GM19455 (cell line): ENCODE measurements around the gene RABGGTA.
"Not testable (repeated sequence)": the region's sequence is repeated elsewhere in the genome, so short reads cannot be mapped to it uniquely, and the experiment has no call there.

Source experiments
- ATAC-seq: cut with Tn5 transposase; IDR thresholded peaks from one replicate; pipeline ENCODE4 v1.9.1; 2021; ENCODE audit not compliant: unreplicated experiment

Gene RABGGTA

GRCh38 chr14:24243336-24243836 lies 28.0 kb downstream of the RABGGTA start:
- ATAC-seq, result peak; percentile 1

GRCh38 chr14:24241829-24242443 lies 29.5 kb downstream of the RABGGTA start:
- peak; percentile 77 for ATAC-seq

GRCh38 chr14:24240110-24240918 lies 31.1 kb downstream of the RABGGTA start:
- ATAC-seq, result no peak

GRCh38 chr14:24238527-24239037 lies 32.8 kb downstream of the RABGGTA start:
- no peak for ATAC-seq

DNA sequence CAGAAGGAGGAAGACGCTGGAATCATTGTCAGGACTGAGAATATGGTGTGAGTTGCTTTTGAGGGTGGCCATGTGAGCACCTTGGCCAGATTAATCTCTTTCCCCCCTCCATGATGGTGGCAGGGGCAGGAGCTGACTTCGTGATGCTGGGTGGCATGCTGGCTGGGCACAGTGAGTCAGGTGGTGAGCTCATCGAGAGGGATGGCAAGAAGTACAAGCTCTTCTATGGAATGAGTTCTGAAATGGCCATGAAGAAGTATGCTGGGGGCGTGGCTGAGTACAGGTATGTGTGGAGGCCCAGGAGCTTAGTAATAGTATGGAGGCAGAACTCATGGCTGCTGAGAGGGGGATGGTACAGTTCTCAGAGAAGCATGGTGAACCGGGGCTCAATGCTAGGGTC lies 33.3 kb downstream of the RABGGTA start:
- no peak for ATAC-seq

DNA sequence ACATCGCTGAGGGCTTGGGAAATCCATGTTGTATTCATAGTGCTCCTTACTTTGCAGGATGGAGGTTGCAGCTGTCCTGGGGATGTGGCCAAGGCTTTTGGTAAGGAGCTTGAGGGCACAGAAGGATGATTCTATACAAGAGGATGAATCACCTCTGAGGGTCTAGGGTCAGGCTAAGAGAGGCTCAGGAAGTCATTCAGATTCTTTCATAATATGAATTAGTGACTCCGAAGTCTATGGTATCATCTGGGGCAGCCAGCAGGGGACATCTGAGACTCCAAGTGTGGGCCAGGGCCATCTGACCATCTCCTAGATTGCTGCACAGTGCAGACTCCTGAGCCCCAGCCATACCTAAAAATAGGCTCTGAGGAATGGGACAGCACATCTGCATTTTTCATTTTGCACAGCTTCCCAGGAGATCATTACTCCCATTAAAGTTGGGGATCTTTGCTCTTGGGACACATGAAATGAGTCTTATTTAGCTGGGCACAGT lies 33.9 kb downstream of the RABGGTA start:
- no peak for ATAC-seq

GRCh38 chr14:24236689-24237462 lies 34.5 kb downstream of the RABGGTA start:
- no peak for ATAC-seq

GRCh38 chr14:24235804-24236688 lies 35.4 kb downstream of the RABGGTA start:
- no peak for ATAC-seq

- ATAC-seq, result no peak
Observed at GRCh38 chr14:24234095-24235005, 37.0 kb downstream of the RABGGTA start.

DNA sequence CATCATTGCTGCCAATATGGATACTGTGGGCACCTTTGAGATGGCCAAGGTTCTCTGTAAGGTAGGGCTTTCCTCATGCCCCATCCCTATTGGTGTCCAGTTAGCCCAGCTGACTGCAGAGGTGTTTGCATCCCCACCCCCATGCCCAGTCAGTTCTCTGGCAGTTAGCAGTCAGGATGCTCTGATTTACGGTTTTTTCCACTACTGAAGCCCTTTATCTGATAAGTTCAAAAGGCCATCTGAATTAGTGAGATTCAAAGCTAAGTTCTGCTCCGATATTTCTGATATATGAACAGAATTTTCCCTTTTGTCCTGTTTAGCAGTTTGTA lies 37.9 kb downstream of the RABGGTA start:
- ATAC-seq, result no peak

- peak; percentile 57 for ATAC-seq
Observed at GRCh38 chr14:24232645-24233537, 38.5 kb downstream of the RABGGTA start, which contains the start of gene GMPR2. Gene GMPR2, plus strand, starts transcription at chr14:24232929. Its CDS starts 325 bp downstream, at chr14:24233254.

GRCh38 chr14:24232121-24232644 lies 39.2 kb downstream of the RABGGTA start, which contains the start of gene NEDD8:
Gene NEDD8, minus strand, starts transcription at chr14:24232367. Its CDS starts 100 bp downstream, at chr14:24232267.
- ATAC-seq, result peak; percentile 71

GRCh38 chr14:24231263-24232120 lies 39.9 kb downstream of the RABGGTA start:
- no peak for ATAC-seq

DNA sequence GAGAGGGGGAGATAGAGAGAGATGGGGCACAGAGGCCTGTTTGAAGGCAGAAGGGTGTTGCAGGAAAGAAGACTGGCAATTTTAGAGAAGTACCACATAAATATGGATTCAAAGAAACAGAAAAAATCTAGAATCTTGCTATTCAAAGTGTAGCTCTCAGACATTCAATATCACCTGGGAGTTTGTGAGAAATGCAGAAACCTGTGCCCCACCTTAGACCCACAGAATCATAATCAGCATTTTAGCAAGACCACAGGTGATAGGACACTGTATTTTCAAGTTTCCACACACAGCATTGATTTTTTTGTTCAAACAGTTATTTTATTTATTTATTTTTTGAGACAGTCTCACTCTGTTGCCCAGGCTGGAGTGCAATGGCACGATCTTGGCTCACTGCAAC lies 42.5 kb downstream of the RABGGTA start:
- no peak for ATAC-seq

DNA sequence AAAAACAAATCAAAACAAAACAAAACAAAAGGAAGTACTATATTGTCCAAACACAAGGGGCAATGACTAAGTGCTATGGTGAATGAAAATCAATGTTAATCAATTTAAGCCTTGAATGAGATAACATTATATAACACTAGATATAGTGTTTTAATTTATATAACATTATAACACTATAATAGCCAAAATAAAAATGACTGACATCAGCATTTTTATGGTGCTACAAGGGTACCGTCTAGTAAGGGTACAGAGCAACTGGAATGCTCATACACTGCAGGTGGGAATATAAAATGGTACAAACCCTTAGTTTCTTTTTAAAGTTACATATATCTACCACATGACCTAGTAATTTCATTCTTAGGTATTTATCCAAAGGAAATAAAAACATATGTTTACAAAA lies 44.9 kb downstream of the RABGGTA start:
- ATAC-seq, result no peak

GRCh38 chr14:24224618-24225071 lies 46.8 kb downstream of the RABGGTA start:
- ATAC-seq, result no peak

GRCh38 chr14:24222987-24223386 lies 48.4 kb downstream of the RABGGTA start:
- ATAC-seq, result not testable (repeated sequence)
